ENCODE data around the gene NIT2. TPM values are rescaled to one million over a fixed set of nuclear protein-coding genes. Genes with fewer than 3 reads are reported as not detected.

Gene NIT2
- total RNA-seq, 6 donors from 2014 or later: 18.4 to 37.6 (median 26.7) TPM

DNA sequence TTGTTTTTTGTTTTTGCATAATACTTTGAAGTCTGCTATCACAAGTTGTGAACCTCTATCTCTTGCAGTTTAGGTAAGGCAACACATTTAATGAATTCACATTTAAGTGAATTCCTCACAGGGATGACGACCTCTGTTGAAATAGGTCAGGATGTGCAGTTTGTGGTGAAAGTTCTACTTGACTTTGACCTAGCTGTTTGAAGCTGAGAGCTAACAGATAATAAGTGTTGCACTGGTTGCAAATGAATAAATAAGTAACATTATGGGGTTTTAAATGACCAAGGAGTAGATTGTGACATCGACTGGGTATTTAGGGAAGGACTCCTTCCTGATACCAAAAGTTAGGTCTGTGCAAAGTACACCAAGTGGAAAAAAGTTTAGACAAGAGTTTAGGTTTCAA lies 23.9 kb downstream of the NIT2 start:
- no peak overlapping the region for H3K27ac ChIP-seq
- ATAC-seq (ENCODE audit: low FRiP score in 2 of 2) (no peak), DNase-seq (no peak)
- no peaks in the 10 kb centered on the region for H3K4me1 ChIP-seq
- H3K4me3 ChIP-seq: no peak overlapping the region
- H3K36me3 ChIP-seq: peaks cover 0 to 57% (median 30%) of the 10 kb centered on the region in 4 donors
- H3K27me3 ChIP-seq: no peaks in the 10 kb centered on the region
- TF ChIP-seq POLR2AphosphoS5 (IDR thresholded peaks at IDR 0.05): no peak
- no peak for TF ChIP-seq CTCF (IDR thresholded peaks at IDR 0.05)
- TF ChIP-seq EP300 (IDR thresholded peaks at IDR 0.05): no peak
- no peak for TF ChIP-seq POLR2A (IDR thresholded peaks at IDR 0.05)
- 79 to 94% methylated on average over 2 of the region's 2 CpGs for WGBS, 2 donors
- H3K9me3 ChIP-seq: no peaks in the 10 kb centered on the region

DNA sequence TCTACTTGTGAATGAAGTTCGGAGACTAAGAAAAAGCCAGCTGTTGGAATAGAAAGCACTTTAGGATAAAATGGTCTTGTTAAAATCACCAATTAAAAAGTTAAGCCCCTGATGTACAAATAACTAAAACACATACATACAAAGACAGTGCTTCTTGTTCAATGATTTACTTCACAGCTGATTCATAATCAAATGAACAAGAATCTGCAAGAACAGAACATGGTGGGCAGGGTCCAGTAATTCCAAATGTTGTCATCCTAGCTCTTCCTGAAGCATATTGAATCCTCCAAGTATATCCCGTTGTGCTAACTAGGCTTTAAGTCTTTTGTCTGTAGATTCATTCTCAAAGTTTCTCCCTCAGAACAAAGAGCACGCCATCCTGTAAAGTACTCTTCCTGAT lies 24.5 kb downstream of the NIT2 start:
- 90 to 96% methylated on average over 3 of the region's 3 CpGs for WGBS, 2 donors

GRCh38 chr3:100360757-100361496 lies 26.4 kb downstream of the NIT2 start:
- 97 to 98% methylated on average over 4 of the region's 4 CpGs for WGBS, 2 donors
- no peak for ATAC-seq (ENCODE audit: low FRiP score in 2 of 2)

More for the DNA sequence above, 24.5 kb downstream of the NIT2 start:
- Histone ChIP-seq H3K27me3 (no peaks in the 10 kb centered on the region), H3K36me3 (peaks cover 0 to 54% (median 29%) of the 10 kb centered on the region in 4 donors), H3K4me1 (no peaks in the 10 kb centered on the region), H3K9me3 (no peaks in the 10 kb centered on the region), H3K27ac (no peak overlapping the region), H3K4me3 (no peak overlapping the region)
- ATAC-seq (ENCODE audit: low FRiP score in 2 of 2): no peak
- TF ChIP-seq CTCF (IDR thresholded peaks at IDR 0.05): no peak
- no peak for TF ChIP-seq POLR2AphosphoS5 (IDR thresholded peaks at IDR 0.05)
- no peak for TF ChIP-seq EP300 (IDR thresholded peaks at IDR 0.05)
- TF ChIP-seq POLR2A (IDR thresholded peaks at IDR 0.05): no peak
- DNase-seq: no peak

GRCh38 chr3:100361897-100362296 lies 27.3 kb downstream of the NIT2 start:
- H3K4me3 ChIP-seq: no peak overlapping the region
- no peak overlapping the region for H3K27ac ChIP-seq
- H3K9me3 ChIP-seq: no peaks in the 10 kb centered on the region
- no peaks in the 10 kb centered on the region for H3K27me3 ChIP-seq
- peaks cover 0 to 53% (median 29%) of the 10 kb centered on the region in 4 donors for H3K36me3 ChIP-seq
- WGBS, 2 donors: 82 to 96% methylated on average over 1 of the region's 1 CpG
- DNase-seq: no peak
- ATAC-seq (ENCODE audit: low FRiP score in 2 of 2): no peak
- no peaks in the 10 kb centered on the region for H3K4me1 ChIP-seq
- TF ChIP-seq EP300 (IDR thresholded peaks at IDR 0.05) (no peak), POLR2A (IDR thresholded peaks at IDR 0.05) (no peak), POLR2AphosphoS5 (IDR thresholded peaks at IDR 0.05) (no peak), CTCF (IDR thresholded peaks at IDR 0.05) (no peak)

More at GRCh38 chr3:100360757-100361496, 26.4 kb downstream of the NIT2 start:
- Histone ChIP-seq H3K4me1 (no peaks in the 10 kb centered on the region), H3K27me3 (no peaks in the 10 kb centered on the region), H3K4me3 (no peak overlapping the region), H3K36me3 (peaks cover 0 to 50% (median 27%) of the 10 kb centered on the region in 4 donors), H3K27ac (no peak overlapping the region), H3K9me3 (no peaks in the 10 kb centered on the region)
- TF ChIP-seq EP300 (IDR thresholded peaks at IDR 0.05) (no peak), CTCF (IDR thresholded peaks at IDR 0.05) (no peak), POLR2AphosphoS5 (IDR thresholded peaks at IDR 0.05) (no peak), POLR2A (IDR thresholded peaks at IDR 0.05) (no peak)
- DNase-seq: no peak

GRCh38 chr3:100364421-100364820 lies 29.9 kb downstream of the NIT2 start:
- no peak for TF ChIP-seq POLR2AphosphoS5 (IDR thresholded peaks at IDR 0.05)
- TF ChIP-seq POLR2A (IDR thresholded peaks at IDR 0.05): no peak
- no peak for TF ChIP-seq EP300 (IDR thresholded peaks at IDR 0.05)
- no peak for TF ChIP-seq CTCF (IDR thresholded peaks at IDR 0.05)
- WGBS, 2 donors: 94% methylated on average over 3 of the region's 3 CpGs
- H3K36me3 ChIP-seq: peaks cover 0 to 65% (median 36%) of the 10 kb centered on the region in 4 donors

More at GRCh38 chr3:100364421-100364820, 29.9 kb downstream of the NIT2 start:
- Histone ChIP-seq H3K27ac (no peak overlapping the region), H3K9me3 (no peaks in the 10 kb centered on the region), H3K27me3 (no peaks in the 10 kb centered on the region), H3K4me1 (no peaks in the 10 kb centered on the region), H3K4me3 (no peak overlapping the region)
- DNase-seq (no peak), ATAC-seq (ENCODE audit: low FRiP score in 2 of 2) (no peak)
